ENCODE data around the gene IQUB.
"Not testable (repeated sequence)": the region's sequence is repeated elsewhere in the genome, so short reads cannot be mapped to it uniquely, and the experiment has no call there.

DNA sequence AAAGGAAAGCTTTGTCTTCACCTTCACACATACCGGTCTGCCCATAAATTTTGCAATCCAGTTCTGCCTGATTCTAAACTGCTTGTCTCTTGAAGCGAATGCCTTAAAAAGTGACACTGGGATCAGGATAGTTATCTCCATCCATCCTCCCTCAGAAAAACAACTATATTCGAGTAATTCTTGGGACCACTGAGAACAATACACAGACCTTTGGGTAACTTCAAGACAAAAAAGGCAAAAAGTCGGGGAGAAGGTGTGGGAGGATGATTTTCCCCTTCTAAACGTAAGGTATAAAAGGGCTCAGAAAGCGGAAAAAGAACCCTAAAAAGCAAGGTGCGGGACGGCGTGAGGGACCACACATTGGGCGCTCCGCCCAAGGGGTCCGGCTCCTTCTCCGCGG lies 2.1 kb downstream of the IQUB start:
- TF ChIP-seq CTCF (conservative IDR thresholded peaks at IDR 0.05; ENCODE audit: low read depth, low read length); EZH2phosphoT487 (IDR thresholded peaks at IDR 0.05; ENCODE audit: borderline replicate concordance, low read length): not testable (repeated sequence)
- TF ChIP-seq EZH2 (IDR thresholded peaks at IDR 0.05; ENCODE audit: low read length, unreplicated experiment) = peak; percentile 42

Data from PC-3 (cell line).